CD4-positive, CD25-positive, alpha-beta regulatory T cell (primary cell): ENCODE data around the gene BTNL9. TPM values are rescaled to one million over a fixed set of nuclear protein-coding genes. Genes with fewer than 3 reads are reported as not detected.

Experiments used
- ATAC-seq, 2 donors: fragments of 150-1000 bp; cut with Tn5 transposase; one replicate each; pipeline ENCODE4 v1.10.0; 2021; ENCODE audit warnings: low read depth in 2 of 2, moderate number of reproducible peaks in 2 of 2, moderate library complexity in 1 of 2
- DNase-seq, 3 donors: peaks; one replicate each; pipeline versions ENCODE4 v3.0.0 to v3.0.0-alpha.2; 2012 to 2022; ENCODE audit warnings: mixed read lengths in 1 of 3
- H3K27ac ChIP-seq: one replicate; pipeline ENCODE4 v1.7.0; 2013; ENCODE audit warnings: mild to moderate bottlenecking, low read length; ENCODE audit not compliant: insufficient read depth, poor library complexity, severe bottlenecking
- H3K27me3 ChIP-seq: one replicate; pipeline ENCODE4 v1.7.0; 2013; ENCODE audit warnings: low read length; ENCODE audit not compliant: control insufficient read depth, insufficient read depth
- H3K36me3 ChIP-seq: one replicate; pipeline ENCODE4 v1.7.0; 2013; ENCODE audit warnings: mild to moderate bottlenecking, low read length, moderate library complexity; ENCODE audit not compliant: control insufficient read depth, insufficient read depth
- H3K4me1 ChIP-seq: 2 replicates; pipeline ENCODE4 v1.7.0; 2013; ENCODE audit warnings: mild to moderate bottlenecking, low read length; ENCODE audit not compliant: insufficient read depth, control insufficient read depth, poor library complexity, severe bottlenecking
- H3K4me3 ChIP-seq: one replicate; pipeline ENCODE4 v1.7.0; 2013; ENCODE audit warnings: low read depth, mild to moderate bottlenecking, low read length, moderate library complexity
- H3K9me3 ChIP-seq, 2 experiments: 1 replicate in 1 of 2; 2 replicates in 1 of 2; pipeline ENCODE4 v1.7.0; 2013; ENCODE audit warnings: low read length in 2 of 2, mild to moderate bottlenecking in 1 of 2, moderate library complexity in 1 of 2; ENCODE audit not compliant: control insufficient read depth in 2 of 2
- H3K27ac Mint-ChIP-seq, 3 donors: one replicate each; pipeline ENCODE4 v1.8.0; 2020 to 2022; ENCODE audit warnings: mild to moderate bottlenecking in 3 of 3, mixed read lengths in 3 of 3, moderate library complexity in 2 of 3
- H3K27me3 Mint-ChIP-seq: one replicate; pipeline ENCODE4 v1.8.0; 2022; ENCODE audit warnings: mild to moderate bottlenecking, mixed read lengths
- H3K36me3 Mint-ChIP-seq: one replicate; pipeline ENCODE4 v1.8.0; 2020; ENCODE audit warnings: mixed read lengths
- H3K4me1 Mint-ChIP-seq, 4 donors: one replicate each; pipeline ENCODE4 v1.8.0; 2020 to 2022; ENCODE audit warnings: mixed read lengths in 4 of 4, mild to moderate bottlenecking in 1 of 4
- H3K4me3 Mint-ChIP-seq, 4 donors: one replicate each; pipeline ENCODE4 v1.8.0; 2020 to 2022; ENCODE audit warnings: mild to moderate bottlenecking in 4 of 4, mixed read lengths in 4 of 4, moderate library complexity in 3 of 4
- H3K9me3 Mint-ChIP-seq, 7 donors: one replicate each; pipeline ENCODE4 v1.8.0; 2020 to 2022; ENCODE audit warnings: mixed read lengths in 7 of 7, mild to moderate bottlenecking in 3 of 7, moderate library complexity in 2 of 7
- polyA plus RNA-seq, 4 donors: library from polyadenylated mRNA; unstranded; fragments of 300-500 nt; fragmentation: Illumina TruSeq; gene quantifications; one replicate each; pipeline ENCODE4 v1.2.3, GENCODE V29; 2021
- total RNA-seq: library from RNA; stranded (reverse); gene quantifications from one replicate; pipeline ENCODE4 v1.2.3, GENCODE V29; 2022

The BTNL9 gene
- total and polyA plus RNA-seq, 5 donors from 2014 or later: not detected

- H3K4me3 ChIP-seq: no peak overlapping the region
- no peaks in the 10 kb centered on the region for H3K4me1 ChIP-seq
- no peak overlapping the region for H3K27ac ChIP-seq
- DNase-seq (no peak), ATAC-seq (no peak)
- H3K9me3 ChIP-seq: no peaks in the 10 kb centered on the region
- Mint-ChIP-seq H3K27me3 (peaks cover 78% of the 10 kb centered on the region), H3K27ac (no peak overlapping the region), H3K36me3 (no peaks in the 10 kb centered on the region), H3K9me3 (peaks cover 0 to 6% (median 0%) of the 10 kb centered on the region in 7 donors), H3K4me3 (no peak overlapping the region), H3K4me1 (peaks cover 0 to 5% (median 2%) of the 10 kb centered on the region in 4 donors)
- H3K36me3 ChIP-seq: no peaks in the 10 kb centered on the region
- peaks cover 31% of the 10 kb centered on the region for H3K27me3 ChIP-seq
Measured at GRCh38 chr5:181064987-181065386, 24.9 kb downstream of the BTNL9 start.

DNA sequence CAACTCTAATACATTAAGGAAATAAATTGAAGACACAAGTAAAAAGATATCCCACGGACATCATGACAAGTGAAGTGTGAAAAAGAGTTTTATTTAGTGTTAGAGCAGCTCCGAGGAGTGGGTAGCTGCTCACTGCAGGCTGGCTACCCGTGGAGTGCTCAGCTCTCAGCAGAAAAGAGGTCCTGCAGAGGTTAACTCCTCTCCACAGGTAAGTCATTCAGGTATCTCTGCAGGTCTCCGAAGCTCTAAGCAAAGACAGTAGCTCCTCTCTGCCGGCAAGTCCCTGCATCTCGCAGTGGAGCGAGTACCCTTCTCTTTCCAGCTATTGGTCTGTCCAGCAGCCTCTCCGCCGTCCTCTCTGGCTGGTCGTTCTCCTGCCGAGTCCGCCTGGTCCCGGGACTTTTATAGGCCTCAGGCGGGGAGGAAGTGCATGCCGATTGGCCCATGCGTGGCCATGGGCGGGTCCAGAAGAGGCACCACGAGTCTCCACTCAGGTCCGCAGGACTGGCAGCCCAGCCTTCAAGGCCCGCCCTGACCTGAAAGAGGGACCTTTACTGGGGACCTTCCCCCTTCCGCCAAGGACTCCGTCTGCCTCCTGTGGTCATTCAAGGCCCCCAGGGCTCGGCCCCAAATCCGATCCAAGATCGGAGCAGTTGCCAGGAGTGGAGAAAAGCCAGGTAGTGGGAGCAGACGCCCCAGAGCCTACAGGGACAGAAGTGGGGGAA is 29.9 kb downstream of the BTNL9 start:
- peaks cover 59% of the 10 kb centered on the region for H3K27me3 Mint-ChIP-seq

GRCh38 chr5:181070523-181070922 is 30.5 kb downstream of the BTNL9 start:
- DNase-seq (no peak), ATAC-seq (no peak)
- no peaks in the 10 kb centered on the region for H3K36me3 Mint-ChIP-seq
- Histone ChIP-seq H3K36me3 (no peaks in the 10 kb centered on the region), H3K9me3 (no peaks in the 10 kb centered on the region), H3K4me1 (no peaks in the 10 kb centered on the region), H3K27me3 (peaks cover 9% of the 10 kb centered on the region), H3K27ac (no peak overlapping the region), H3K4me3 (no peak overlapping the region)
- H3K4me3 Mint-ChIP-seq: no peak overlapping the region
- peaks cover 0 to 2% (median 0%) of the 10 kb centered on the region in 7 donors for H3K9me3 Mint-ChIP-seq
- H3K27ac Mint-ChIP-seq: no peak overlapping the region
- H3K27me3 Mint-ChIP-seq: peaks cover 65% of the 10 kb centered on the region
- peaks cover 0 to 5% (median 2%) of the 10 kb centered on the region in 4 donors for H3K4me1 Mint-ChIP-seq

More for the DNA sequence above, 29.9 kb downstream of the BTNL9 start:
- Histone ChIP-seq H3K4me3 (no peak overlapping the region), H3K27me3 (peaks cover 9% of the 10 kb centered on the region), H3K9me3 (no peaks in the 10 kb centered on the region), H3K4me1 (no peaks in the 10 kb centered on the region), H3K36me3 (no peaks in the 10 kb centered on the region), H3K27ac (no peak overlapping the region)
- Mint-ChIP-seq H3K36me3 (no peaks in the 10 kb centered on the region), H3K4me3 (peak overlapping the region in 1 of 4 donors; percentile 13), H3K27ac (peak overlapping the region in 1 of 3 donors; percentile 15), H3K4me1 (peaks cover 0 to 5% (median 2%) of the 10 kb centered on the region in 4 donors), H3K9me3 (peaks cover 0 to 2% (median 0%) of the 10 kb centered on the region in 7 donors)
- ATAC-seq (no peak), DNase-seq (no peak)

GRCh38 chr5:181071257-181071656 is 31.2 kb downstream of the BTNL9 start:
- DNase-seq (no peak), ATAC-seq (no peak)
- Histone ChIP-seq H3K36me3 (no peaks in the 10 kb centered on the region), H3K4me3 (no peak overlapping the region), H3K27ac (no peak overlapping the region), H3K27me3 (peaks cover 3% of the 10 kb centered on the region), H3K4me1 (no peaks in the 10 kb centered on the region), H3K9me3 (no peaks in the 10 kb centered on the region)
- H3K9me3 Mint-ChIP-seq: peaks cover 0 to 2% (median 0%) of the 10 kb centered on the region in 7 donors
- no peak overlapping the region for H3K4me3 Mint-ChIP-seq
- no peaks in the 10 kb centered on the region for H3K36me3 Mint-ChIP-seq
- H3K4me1 Mint-ChIP-seq: peaks cover 0 to 5% (median 2%) of the 10 kb centered on the region in 4 donors
- peaks cover 61% of the 10 kb centered on the region for H3K27me3 Mint-ChIP-seq
- H3K27ac Mint-ChIP-seq: no peak overlapping the region

GRCh38 chr5:181076920-181077319 is 36.9 kb downstream of the BTNL9 start:
- Mint-ChIP-seq H3K36me3 (peaks cover 3% of the 10 kb centered on the region), H3K27me3 (peaks cover 47% of the 10 kb centered on the region), H3K27ac (no peak overlapping the region), H3K9me3 (peaks cover 0 to 8% (median 0%) of the 10 kb centered on the region in 7 donors), H3K4me1 (no peaks in the 10 kb centered on the region), H3K4me3 (no peak overlapping the region)
- Histone ChIP-seq H3K4me3 (no peak overlapping the region), H3K36me3 (no peaks in the 10 kb centered on the region), H3K27ac (no peak overlapping the region), H3K4me1 (no peaks in the 10 kb centered on the region), H3K27me3 (no peaks in the 10 kb centered on the region), H3K9me3 (no peaks in the 10 kb centered on the region)
- no peak for DNase-seq
- ATAC-seq: no peak

- Mint-ChIP-seq H3K36me3 (no peaks in the 10 kb centered on the region), H3K4me3 (no peak overlapping the region), H3K9me3 (peaks cover 0 to 3% (median 0%) of the 10 kb centered on the region in 7 donors), H3K27me3 (peaks cover 53% of the 10 kb centered on the region), H3K4me1 (no peaks in the 10 kb centered on the region), H3K27ac (no peak overlapping the region)
- Histone ChIP-seq H3K4me1 (no peaks in the 10 kb centered on the region), H3K36me3 (no peaks in the 10 kb centered on the region), H3K27me3 (no peaks in the 10 kb centered on the region), H3K4me3 (no peak overlapping the region), H3K9me3 (no peaks in the 10 kb centered on the region), H3K27ac (no peak overlapping the region)
- ATAC-seq (no peak), DNase-seq (no peak)
Measured at GRCh38 chr5:181081989-181082388, 41.9 kb downstream of the BTNL9 start.

- Mint-ChIP-seq H3K27me3 (peaks cover 43% of the 10 kb centered on the region), H3K4me3 (no peak overlapping the region), H3K9me3 (peaks cover 0 to 2% (median 0%) of the 10 kb centered on the region in 7 donors), H3K27ac (peak overlapping the region in 1 of 3 donors; percentile 41), H3K4me1 (no peaks in the 10 kb centered on the region), H3K36me3 (no peaks in the 10 kb centered on the region)
- DNase-seq: no peak
- H3K9me3 ChIP-seq: no peaks in the 10 kb centered on the region
- no peaks in the 10 kb centered on the region for H3K4me1 ChIP-seq
- H3K27ac ChIP-seq: no peak overlapping the region
- no peaks in the 10 kb centered on the region for H3K36me3 ChIP-seq
- no peak for ATAC-seq
- H3K4me3 ChIP-seq: no peak overlapping the region
- H3K27me3 ChIP-seq: no peaks in the 10 kb centered on the region
Measured at GRCh38 chr5:181084621-181085195, 44.6 kb downstream of the BTNL9 start.
